PC-3 (cell line): ENCODE measurements around the gene CCDC177.

Experiments
- CTCF ChIP-seq: fragments of 300-600 bp; sonication (generic); conservative IDR thresholded peaks from 2 replicates; pipeline ENCODE4 v1.5.1; 2017; ENCODE audit warnings: antibody characterized with exemption, low read depth, mild to moderate bottlenecking, low read length
- EZH2phosphoT487 ChIP-seq: fragments of 300-600 bp; sonication (generic); IDR thresholded peaks from 2 replicates; pipeline ENCODE4 v1.6.1; 2018; ENCODE audit warnings: mild to moderate bottlenecking, antibody characterized with exemption, low read length, borderline replicate concordance

DNA sequence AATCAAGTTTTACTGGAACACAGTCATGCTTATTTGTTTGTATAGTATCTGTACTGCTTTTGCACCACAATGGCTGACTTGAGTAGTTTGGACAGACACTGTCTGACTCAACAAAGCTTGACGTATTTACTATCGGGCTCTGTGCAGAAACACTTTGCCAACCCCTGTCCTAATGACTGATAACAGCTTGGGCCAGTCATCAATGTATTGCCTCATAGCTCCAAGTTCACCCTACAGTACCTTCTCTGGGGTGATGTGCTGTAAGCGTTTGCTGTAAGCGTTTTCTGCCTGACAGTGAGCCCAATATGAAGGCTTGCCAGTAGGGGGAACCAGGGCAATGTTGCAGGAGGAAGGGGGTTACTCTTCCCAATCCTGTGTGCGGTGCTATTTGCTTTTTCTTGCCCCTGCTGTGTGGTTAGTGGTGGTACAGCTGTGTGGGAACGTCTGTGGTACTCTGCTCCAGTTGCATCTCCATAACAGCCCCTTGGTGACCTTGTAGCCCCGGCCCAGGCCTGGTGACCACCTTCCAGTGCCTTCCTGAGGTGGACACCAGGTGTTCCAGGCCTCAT is 5.4 kb upstream of the CCDC177 start:
- TF ChIP-seq CTCF (peak; percentile 74), EZH2phosphoT487 (no peak)
